ENCODE measurements around the gene ACSS1.

ACSS1 gene

GRCh38 chr20:24989162-24989561 is 68.8 kb downstream of the ACSS1 start:
- TF ChIP-seq CTCF (IDR thresholded peaks at IDR 0.05; ENCODE audit: low read depth, low read length): no peak
- no peak for DNase-seq (ENCODE audit: low read depth, low spot score)
- no peak overlapping the region for H3K4me3 ChIP-seq (ENCODE audit: low read depth, low read length)
- in situ Hi-C loops (cut with HindIII; ENCODE audit: low sequenced_read_pairs): no loop called here

GRCh38 chr20:24987873-24988835 is 69.8 kb downstream of the ACSS1 start:
- no peak for DNase-seq (ENCODE audit: low read depth, low spot score)
- TF ChIP-seq CTCF (IDR thresholded peaks at IDR 0.05; ENCODE audit: low read depth, low read length): no peak
- in situ Hi-C loops (cut with HindIII; ENCODE audit: low sequenced_read_pairs): no loop called here
- no peak overlapping the region for H3K4me3 ChIP-seq (ENCODE audit: low read depth, low read length)

- DNase-seq (ENCODE audit: low read depth, low spot score): no peak
- in situ Hi-C loops (cut with HindIII; ENCODE audit: low sequenced_read_pairs): no loop called here
- no peak for TF ChIP-seq CTCF (IDR thresholded peaks at IDR 0.05; ENCODE audit: low read depth, low read length)
- H3K4me3 ChIP-seq (ENCODE audit: low read depth, low read length): no peak overlapping the region
Measured at GRCh38 chr20:24987244-24987643, 70.7 kb downstream of the ACSS1 start.

DNA sequence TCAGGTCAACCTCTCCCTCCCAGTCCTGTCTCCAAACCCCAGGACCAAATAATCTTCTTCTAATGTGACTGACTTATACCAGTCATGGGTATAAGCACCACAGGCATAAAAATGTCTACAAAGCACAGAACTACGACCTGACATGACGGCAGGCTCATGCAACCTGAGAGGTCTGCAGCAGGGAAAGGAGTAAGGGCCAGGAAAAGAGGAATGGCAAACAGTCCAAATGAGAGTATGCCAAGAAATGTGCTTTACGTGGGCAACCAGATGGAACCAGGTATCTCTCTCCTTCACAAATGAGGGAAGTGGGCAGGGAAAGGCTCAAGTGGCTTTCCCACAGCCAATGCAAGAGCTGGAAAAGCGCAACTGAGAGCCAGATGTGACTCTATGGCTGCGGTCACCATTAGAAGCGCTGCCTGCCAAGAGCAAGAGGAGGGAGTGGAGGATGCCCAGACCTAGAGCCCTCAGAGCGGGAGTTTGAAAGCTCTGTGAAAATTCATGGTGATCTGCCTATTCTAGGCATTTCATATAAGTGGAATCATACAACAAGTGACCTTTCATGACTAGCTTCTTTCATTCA is 71.4 kb downstream of the ACSS1 start:
- no peak for TF ChIP-seq CTCF (IDR thresholded peaks at IDR 0.05; ENCODE audit: low read depth, low read length)
- no peak overlapping the region for H3K4me3 ChIP-seq (ENCODE audit: low read depth, low read length)
- in situ Hi-C loops (cut with HindIII; ENCODE audit: low sequenced_read_pairs): no loop called here
- no peak for DNase-seq (ENCODE audit: low read depth, low spot score)

- no peak for DNase-seq (ENCODE audit: low read depth, low spot score)
- no peak for TF ChIP-seq CTCF (IDR thresholded peaks at IDR 0.05; ENCODE audit: low read depth, low read length)
Measured at GRCh38 chr20:24985802-24986201, 72.1 kb downstream of the ACSS1 start.

DNA sequence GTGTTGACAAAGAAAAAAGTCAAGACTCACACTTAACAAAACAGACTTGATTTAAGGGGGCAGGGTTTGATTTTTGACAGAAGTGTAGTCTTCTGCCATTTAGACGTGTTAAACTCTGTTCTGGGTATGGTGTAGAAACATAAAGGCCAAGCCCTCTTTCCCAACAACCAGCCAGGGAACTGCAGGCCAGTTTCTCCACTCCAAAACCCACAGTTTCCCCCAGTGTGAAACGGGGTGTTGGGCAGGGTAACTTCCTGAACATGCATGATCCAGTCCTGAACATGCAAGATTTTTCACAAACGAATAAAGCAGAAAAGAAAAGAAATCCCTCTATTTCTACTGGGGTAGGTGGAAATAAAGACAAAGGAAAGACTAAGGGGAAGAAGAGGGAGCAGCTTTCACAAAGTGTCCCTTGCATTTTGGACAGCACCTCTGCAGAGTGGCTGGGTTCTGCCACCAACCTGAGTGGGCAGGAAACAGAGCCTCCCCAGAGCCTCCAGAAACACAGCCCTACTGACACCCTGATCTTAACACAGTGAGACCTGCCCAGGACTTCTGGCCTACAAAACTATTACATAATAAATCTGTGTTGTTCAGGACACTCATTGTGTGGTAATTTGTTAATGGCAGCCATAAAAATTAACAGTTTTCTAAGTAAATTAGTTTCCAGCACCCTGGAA is 72.8 kb downstream of the ACSS1 start:
- TF ChIP-seq CTCF (IDR thresholded peaks at IDR 0.05; ENCODE audit: low read depth, low read length): no peak
- no peak overlapping the region for H3K4me3 ChIP-seq (ENCODE audit: low read depth, low read length)
- DNase-seq (ENCODE audit: low read depth, low spot score): no peak
- in situ Hi-C loops (cut with HindIII; ENCODE audit: low sequenced_read_pairs): no loop called here

More at GRCh38 chr20:24985802-24986201, 72.1 kb downstream of the ACSS1 start:
- in situ Hi-C loops (cut with HindIII; ENCODE audit: low sequenced_read_pairs): no loop called here
- H3K4me3 ChIP-seq (ENCODE audit: low read depth, low read length): no peak overlapping the region

Measured in astrocyte of the spinal cord (primary cell).